IMR-90 (cell line): Measurements from ENCODE around the gene LRRC72. TPM values are rescaled to one million over a fixed set of nuclear protein-coding genes. Genes with fewer than 3 reads are reported as not detected.

ENCODE experiments used
- ATAC-seq: fragments of 200-7000 bp; cut with Tn5 transposase; 2 replicates; pipeline ENCODE4 v1.9.1; 2020; ENCODE audit warnings: low read depth, mild to moderate bottlenecking, moderate library complexity
- BruUV-seq: library from RNA; stranded (reverse); fragments of 400-500 nt; replicated peaks from 2 replicates; lab custom pipeline; 2021; lab: Mats Ljungman, UMichigan
- CTCF ChIA-PET: fragments of 300-600 bp; formaldehyde crosslinking; extraction: SDS; loops from one replicate; lab custom pipeline; 2021; ENCODE audit warnings: antibody characterized with exemption; lab: Yijun Ruan, JAX
- POLR2A ChIA-PET: fragments of 300-600 bp; sonication (Branson Sonifier 250); formaldehyde crosslinking; loops from one replicate; lab custom pipeline; 2022; ENCODE audit warnings: antibody characterized with exemption; ENCODE audit not compliant: unreplicated experiment; lab: Charles Lee
- DNase-seq: peaks from one replicate; pipeline ENCODE4 v3.0.0; 2013
- H2AFZ ChIP-seq: replicated peaks from 2 replicates; pipeline ENCODE3; 2013; ENCODE audit warnings: low read length, mild to moderate bottlenecking; ENCODE audit not compliant: poor library complexity
- H2AK5ac ChIP-seq: 2 replicates; pipeline ENCODE4 v1.6.1; 2013; ENCODE audit warnings: low read depth, low read length, inconsistent platforms
- H2AK9ac ChIP-seq: replicated peaks from 2 replicates; pipeline ENCODE3; 2013; ENCODE audit warnings: mild to moderate bottlenecking, low read depth, low read length, moderate library complexity; ENCODE audit not compliant: poor library complexity
- H2BK120ac ChIP-seq: 2 replicates; pipeline ENCODE4 v1.6.1; 2013; ENCODE audit warnings: low read depth, low read length, inconsistent platforms
- H2BK15ac ChIP-seq: 3 replicates; pipeline ENCODE4 v1.6.1; 2013; ENCODE audit warnings: low read depth, low read length, inconsistent platforms
- H2BK20ac ChIP-seq: 2 replicates; pipeline ENCODE4 v1.6.1; 2013; ENCODE audit warnings: low read depth, mild to moderate bottlenecking, inconsistent platforms, low read length, moderate library complexity
- H2BK5ac ChIP-seq: 2 replicates; pipeline ENCODE4 v1.6.1; 2013; ENCODE audit warnings: mild to moderate bottlenecking, low read depth, low read length, inconsistent platforms; ENCODE audit not compliant: poor library complexity, severe bottlenecking
- H3K14ac ChIP-seq: replicated peaks from 2 replicates; pipeline ENCODE4 v1.6.1; 2013; ENCODE audit warnings: low read depth, low read length, inconsistent platforms
- H3K18ac ChIP-seq: 2 replicates; pipeline ENCODE4 v1.6.1; 2013; ENCODE audit warnings: low read depth, low read length, control low read depth
- H3K23ac ChIP-seq: 2 replicates; pipeline ENCODE4 v1.6.1; 2013; ENCODE audit warnings: low read depth, low read length, inconsistent platforms
- H3K27ac ChIP-seq: 2 replicates; pipeline ENCODE4 v1.5.1; 2013; ENCODE audit warnings: mild to moderate bottlenecking, control low read depth, low read length; ENCODE audit not compliant: insufficient read depth
- H3K27me3 ChIP-seq: 2 replicates; pipeline ENCODE4 v1.6.1; 2013; ENCODE audit warnings: low read length; ENCODE audit not compliant: control insufficient read depth, insufficient read depth
- H3K36me3 ChIP-seq: 2 replicates; pipeline ENCODE4 v1.6.1; 2013; ENCODE audit warnings: low read length, mixed read lengths; ENCODE audit not compliant: control insufficient read depth, insufficient read depth
- H3K4ac ChIP-seq: 2 replicates; pipeline ENCODE4 v1.6.1; 2013; ENCODE audit warnings: low read depth, low read length, inconsistent platforms
- H3K4me1 ChIP-seq: 2 replicates; pipeline ENCODE4 v1.6.1; 2013; ENCODE audit warnings: low read length, mixed read lengths; ENCODE audit not compliant: control insufficient read depth, insufficient read depth
- H3K4me2 ChIP-seq: 2 replicates; pipeline ENCODE4 v1.6.1; 2013; ENCODE audit warnings: low read depth, mild to moderate bottlenecking, control low read depth, low read length, moderate library complexity
- H3K4me3 ChIP-seq: 2 replicates; pipeline ENCODE4 v1.5.1; 2013; ENCODE audit warnings: low read depth, mild to moderate bottlenecking, control low read depth, low read length, moderate library complexity; ENCODE audit not compliant: insufficient read depth
- H3K56ac ChIP-seq: 2 replicates; pipeline ENCODE4 v1.6.1; 2013; ENCODE audit warnings: low read length, inconsistent platforms; ENCODE audit not compliant: insufficient read depth; ENCODE audit errors: extremely low read depth
- H3K79me1 ChIP-seq, 2 experiments: 2 replicates each; pipeline ENCODE4 v1.6.1; 2013; ENCODE audit warnings: low read length in 2 of 2, inconsistent platforms in 1 of 2, low read depth in 1 of 2
- H3K9ac ChIP-seq: 2 replicates; pipeline ENCODE4 v1.6.1; 2013; ENCODE audit warnings: low read depth, low read length, control low read depth
- H3K9me1 ChIP-seq: 2 replicates; pipeline ENCODE4 v1.6.1; 2013; ENCODE audit warnings: low read length, inconsistent platforms; ENCODE audit not compliant: insufficient read depth
- H3K9me3 ChIP-seq: 2 replicates; pipeline ENCODE4 v1.6.1; 2013; ENCODE audit warnings: low read length; ENCODE audit not compliant: control insufficient read depth, insufficient read depth
- H4K20me1 ChIP-seq: 2 replicates; pipeline ENCODE4 v1.6.1; 2013; ENCODE audit warnings: low read length, inconsistent platforms; ENCODE audit not compliant: insufficient read depth
- H4K5ac ChIP-seq: 2 replicates; pipeline ENCODE4 v1.6.1; 2013; ENCODE audit warnings: mild to moderate bottlenecking, low read depth, low read length, control low read depth
- H4K8ac ChIP-seq, 2 experiments: 2 replicates each; pipeline ENCODE4 v1.6.1; 2013; ENCODE audit warnings: low read depth in 2 of 2, low read length in 2 of 2, control low read depth in 1 of 2, inconsistent platforms in 1 of 2
- H4K91ac ChIP-seq: 2 replicates; pipeline ENCODE4 v1.6.1; 2013; ENCODE audit warnings: low read depth, low read length, inconsistent platforms; ENCODE audit not compliant: insufficient read depth
- BHLHE40 ChIP-seq: fragments of 150-350 bp; IDR thresholded peaks from 2 replicates; pipeline ENCODE4 v1.6.1; 2016; ENCODE audit warnings: mild to moderate bottlenecking, low read depth, low read length
- CEBPB ChIP-seq: IDR thresholded peaks from 2 replicates; pipeline ENCODE4 v1.6.1; 2012; ENCODE audit warnings: low read depth, low read length, improper control_type of control experiment
- CHD1 ChIP-seq: IDR thresholded peaks from 2 replicates; pipeline ENCODE4 v1.6.1; 2012; ENCODE audit warnings: low read depth, low read length, improper control_type of control experiment
- CTCF ChIP-seq: conservative IDR thresholded peaks from 2 replicates; pipeline ENCODE4 v1.5.1; 2012; ENCODE audit warnings: mild to moderate bottlenecking, low read depth, low read length, improper control_type of control experiment
- ELK1 ChIP-seq: fragments of 150-350 bp; IDR thresholded peaks from 2 replicates; pipeline ENCODE4 v1.6.1; 2016; ENCODE audit warnings: low read depth, mild to moderate bottlenecking, low read length, moderate library complexity, borderline replicate concordance
- FOS ChIP-seq: fragments of 150-350 bp; IDR thresholded peaks from 2 replicates; pipeline ENCODE4 v1.6.1; 2016; ENCODE audit warnings: low read depth, low read length
- MAFK ChIP-seq: IDR thresholded peaks from 2 replicates; pipeline ENCODE4 v1.6.1; 2012; ENCODE audit warnings: low read depth, low read length, improper control_type of control experiment
- MAZ ChIP-seq: IDR thresholded peaks from 2 replicates; pipeline ENCODE4 v1.6.1; 2012; ENCODE audit warnings: low read depth, mild to moderate bottlenecking, low read length, improper control_type of control experiment, moderate library complexity, borderline replicate concordance
- NFE2L2 ChIP-seq: fragments of 150-350 bp; IDR thresholded peaks from 2 replicates; pipeline ENCODE4 v1.6.1; 2016; ENCODE audit warnings: low read depth, mild to moderate bottlenecking, low read length
- POLR2A ChIP-seq: IDR thresholded peaks from 2 replicates; pipeline ENCODE4 v1.6.1; 2012; ENCODE audit warnings: mild to moderate bottlenecking, low read depth, low read length
- RAD21 ChIP-seq: IDR thresholded peaks from 2 replicates; pipeline ENCODE4 v1.6.1; 2012; ENCODE audit warnings: low read length, improper control_type of control experiment
- RCOR1 ChIP-seq: IDR thresholded peaks from 2 replicates; pipeline ENCODE4 v1.6.1; 2012; ENCODE audit warnings: mild to moderate bottlenecking, low read length, improper control_type of control experiment; ENCODE audit not compliant: insufficient replicate concordance
- USF2 ChIP-seq: fragments of 150-350 bp; IDR thresholded peaks from 2 replicates; pipeline ENCODE4 v1.6.1; 2017; ENCODE audit warnings: mild to moderate bottlenecking, antibody characterized with exemption, low read length, low read depth
- WGBS, 2 experiments: methylation state at CpG; one replicate each; pipeline versions ENCODE4 v1.1.5 to v1.1.7; 2013; ENCODE audit warnings: missing lambda C conversion rate in 2 of 2; ENCODE audit not compliant: insufficient read length in 1 of 2; ENCODE audit errors: extremely low coverage in 2 of 2; 5-methylcytosine and 5-hydroxymethylcytosine counted together
- dilution Hi-C: fragments of 300-500 bp; cut with HindIII; formaldehyde crosslinking; loops from one replicate; pipeline ENCODE4 v1.14.3; 2018; ENCODE audit warnings: low sequenced_read_pairs; ENCODE audit not compliant: unreplicated experiment
- in situ Hi-C: fragments of 300-500 bp; cut with MboI; formaldehyde crosslinking; loops from 3 replicates; pipeline ENCODE4 v1.14.3; 2019; ENCODE audit warnings: low sequenced_read_pairs, inconsistent platforms, mixed read lengths
- intact Hi-C: fragments of 100-400 bp; cut with micrococcal nuclease; formaldehyde crosslinking; loops from 2 replicates; pipeline ENCODE4 v1.10.0; 2022
- polyA plus RNA-seq, 3 experiments: library from polyadenylated mRNA; depleted of rRNA; stranded (reverse); fragments of >200 nt; gene quantifications; 2 replicates each; pipeline ENCODE4 v1.2.3, GENCODE V29; 2012; ENCODE audit warnings: low replicate concordance in 1 of 3
- total RNA-seq: library from RNA; depleted of rRNA; stranded (reverse); fragments of >200 nt; gene quantifications from 2 replicates; pipeline ENCODE4 v1.2.3, GENCODE V29; 2012

The LRRC72 gene
- total and polyA plus RNA-seq, 2 of the 4 experiments (the other 2 are of a cell fraction) = not detected

- dilution Hi-C loops = no loop called here
Observed at GRCh38 chr7:16511314-16511713, 15.3 kb upstream of the LRRC72 start.

More at GRCh38 chr7:16511314-16511713, 15.3 kb upstream of the LRRC72 start:
- H3K27me3 ChIP-seq = 0 out of 2 replicates have a peak, but pooled peaks cover 2% of the 10 kb centered on the region
- H2AK9ac ChIP-seq = no peak overlapping the region
- H3K27ac ChIP-seq = no peak overlapping the region
- no peak overlapping the region for H2BK20ac ChIP-seq
- no peak overlapping the region for H2BK5ac ChIP-seq
- no peak overlapping the region for H4K5ac ChIP-seq
- no peaks in the 10 kb centered on the region for H4K20me1 ChIP-seq
- no peaks in the 10 kb centered on the region for H3K4me1 ChIP-seq
- H3K9ac ChIP-seq = no peak overlapping the region
- BruUV-seq = no TSS peak
- in situ Hi-C loops (no loop called here), intact Hi-C loops (no loop called here)
- no peak overlapping the region for H2BK120ac ChIP-seq
- H4K91ac ChIP-seq = no peak overlapping the region
- H3K4ac ChIP-seq = no peak overlapping the region
- POLR2A ChIA-PET = no interaction called here
- no peak overlapping the region for H2BK15ac ChIP-seq
- H3K4me2 ChIP-seq = no peak overlapping the region
- H3K4me3 ChIP-seq = no peak overlapping the region
- H3K14ac ChIP-seq = no peak overlapping the region
- no peak overlapping the region for H3K56ac ChIP-seq
- CTCF ChIA-PET = interaction anchor here (1.7 kb wide), 1 partner anchor 53 kb away, joined by 5 read pairs; no protein-coding TSS in a partner anchor
- DNase-seq = no peak
- ATAC-seq = no peak
- no peak overlapping the region for H2AK5ac ChIP-seq
- no peak overlapping the region for H3K23ac ChIP-seq
- no peak overlapping the region for H2AFZ ChIP-seq
- H4K8ac ChIP-seq = no peak overlapping the region
- H3K36me3 ChIP-seq = no peaks in the 10 kb centered on the region
- no peaks in the 10 kb centered on the region for H3K9me1 ChIP-seq
- no peaks in the 10 kb centered on the region for H3K79me1 ChIP-seq
- H3K9me3 ChIP-seq = no peaks in the 10 kb centered on the region
- WGBS, 2 experiments = 61% methylated on average over 4 of the region's 5 CpGs; no CpG with 5 or more reads in 1 of the 2 experiments
- no peak for TF ChIP-seq ELK1
- TF ChIP-seq FOS = no peak
- no peak for TF ChIP-seq CHD1
- no peak for TF ChIP-seq RAD21
- TF ChIP-seq BHLHE40 = no peak
- TF ChIP-seq RCOR1 = no peak
- no peak for TF ChIP-seq NFE2L2
- TF ChIP-seq CEBPB = no peak
- no peak for TF ChIP-seq POLR2A
- TF ChIP-seq CTCF = no peak
- no peak for TF ChIP-seq USF2
- no peak for TF ChIP-seq MAFK
- TF ChIP-seq MAZ = no peak
- no peak overlapping the region for H3K18ac ChIP-seq
